Endothelial cell of umbilical vein (primary cell): ENCODE data around the gene CELSR1. TPM values are rescaled to one million over a fixed set of nuclear protein-coding genes. Genes with fewer than 3 reads are reported as not detected.

Source experiments
- BruUV-seq: library from RNA; stranded (reverse); fragments of 400-500 nt; replicated peaks from 2 replicates; lab custom pipeline; 2021; lab: Mats Ljungman, UMichigan
- CTCF ChIA-PET: fragments of 300-600, 350-600 bp; sonication (Branson Sonifier 250); formaldehyde crosslinking; loops from one replicate; lab custom pipeline; 2021; ENCODE audit warnings: antibody characterized with exemption, inconsistent platforms; lab: Charles Lee
- POLR2A ChIA-PET: fragments of 300-600, 350-600 bp; sonication (Branson Sonifier 250); formaldehyde crosslinking; loops from one replicate; lab custom pipeline; 2021; ENCODE audit warnings: antibody characterized with exemption, inconsistent platforms; lab: Charles Lee
- DNase-seq: peaks from one replicate; pipeline ENCODE4 v3.0.0-alpha.2; 2011; ENCODE audit warnings: low read depth, low spot score
- FAIRE-seq: peaks from 2 replicates; lab custom pipeline; 2011; peaks lifted over from hg19 to GRCh38; lab: Jason Lieb, UNC
- H2AFZ ChIP-seq: 2 replicates; pipeline ENCODE4 v1.6.0; 2012; ENCODE audit warnings: low read depth, low read length, control low read depth, inconsistent platforms
- H3K27ac ChIP-seq: 2 replicates; pipeline ENCODE4 v1.5.1; 2011; ENCODE audit warnings: low read depth, mild to moderate bottlenecking, control low read depth, low read length, moderate library complexity; ENCODE audit not compliant: insufficient read depth
- H3K27me3 ChIP-seq, 2 experiments: 2 replicates each; pipeline versions ENCODE4 v1.6.0 to v1.6.1; 2011; ENCODE audit warnings: low read length in 2 of 2, mixed read lengths in 1 of 2; ENCODE audit not compliant: control insufficient read depth in 2 of 2, insufficient read depth in 2 of 2
- H3K36me3 ChIP-seq, 2 experiments: 2 replicates in 1 of 2; 3 replicates in 1 of 2; pipeline ENCODE4 v1.5.1; 2011; ENCODE audit warnings: low read length in 2 of 2, mild to moderate bottlenecking in 1 of 2, moderate library complexity in 1 of 2; ENCODE audit not compliant: control insufficient read depth in 2 of 2, insufficient read depth in 2 of 2; ENCODE audit errors: extremely low read depth in 1 of 2
- H3K4me1 ChIP-seq: 3 replicates; pipeline ENCODE4 v1.5.1; 2011; ENCODE audit warnings: mild to moderate bottlenecking, low read length; ENCODE audit not compliant: control insufficient read depth, insufficient read depth; ENCODE audit errors: extremely low read depth
- H3K4me2 ChIP-seq: 2 replicates; pipeline ENCODE4 v1.6.1; 2011; ENCODE audit warnings: low read length, control low read depth, mixed read lengths; ENCODE audit not compliant: insufficient read depth
- H3K4me3 ChIP-seq, 3 experiments: fragments of 200-600 bp in 1 of 3; sonication (generic), shearing (Covaris generic) in 1 of 3; replicated peaks in 1 of 3; 2 replicates each; pipeline ENCODE4 v1.5.1; 2011 to 2016; ENCODE audit warnings: control low read depth in 3 of 3, low read length in 3 of 3, mild to moderate bottlenecking in 2 of 3, inconsistent platforms in 1 of 3, low read depth in 1 of 3, moderate library complexity in 1 of 3; ENCODE audit not compliant: insufficient read depth in 1 of 3
- H3K79me2 ChIP-seq: 2 replicates; pipeline ENCODE4 v1.6.0; 2012; ENCODE audit warnings: low read length, inconsistent platforms; ENCODE audit not compliant: control insufficient read depth, insufficient read depth
- H3K9ac ChIP-seq: replicated peaks from 2 replicates; pipeline ENCODE3; 2011; ENCODE audit warnings: low read length, control low read depth; ENCODE audit not compliant: insufficient read depth; ENCODE audit errors: extremely low read depth
- H3K9me1 ChIP-seq: replicated peaks from 3 replicates; pipeline ENCODE4 v1.6.0; 2011; ENCODE audit warnings: mild to moderate bottlenecking, low read length; ENCODE audit not compliant: control insufficient read depth, insufficient read depth; ENCODE audit errors: extremely low read depth
- H3K9me3 ChIP-seq: replicated peaks from 2 replicates; pipeline ENCODE4 v1.5.1; 2012; ENCODE audit warnings: low read length, inconsistent platforms; ENCODE audit not compliant: control insufficient read depth, insufficient read depth
- H4K20me1 ChIP-seq: replicated peaks from 2 replicates; pipeline ENCODE3; 2011; ENCODE audit warnings: mild to moderate bottlenecking, low read length; ENCODE audit not compliant: control insufficient read depth, insufficient read depth; ENCODE audit errors: extremely low read depth
- EZH2 ChIP-seq: IDR thresholded peaks from 2 replicates; pipeline ENCODE4 v1.6.1; 2012; ENCODE audit warnings: borderline replicate concordance, low read depth, mild to moderate bottlenecking, moderate library complexity, low read length, inconsistent platforms; ENCODE audit not compliant: severe bottlenecking
- FOS ChIP-seq: IDR thresholded peaks from 2 replicates; pipeline ENCODE4 v1.6.1; 2011; ENCODE audit warnings: mild to moderate bottlenecking, low read length, moderate library complexity, borderline replicate concordance; ENCODE audit not compliant: insufficient read depth
- GATA2 ChIP-seq: IDR thresholded peaks from 2 replicates; pipeline ENCODE4 v1.7.0; 2011; ENCODE audit warnings: low read depth, mild to moderate bottlenecking, moderate library complexity, mixed read lengths, low read length; ENCODE audit not compliant: insufficient read length, insufficient read depth
- JUN ChIP-seq: IDR thresholded peaks from 2 replicates; pipeline ENCODE4 v1.6.1; 2011; ENCODE audit warnings: borderline replicate concordance, low read depth; ENCODE audit not compliant: insufficient read length, insufficient read depth
- MYC ChIP-seq: IDR thresholded peaks from one replicate; pipeline ENCODE4 v1.6.1; 2011; ENCODE audit warnings: mild to moderate bottlenecking, low read depth, low read length
- POLR2A ChIP-seq: IDR thresholded peaks from 2 replicates; pipeline ENCODE4 v1.6.1; 2012; ENCODE audit warnings: low read depth, mild to moderate bottlenecking, control low read depth, low read length
- POLR2AphosphoS5 ChIP-seq: IDR thresholded peaks from 2 replicates; pipeline ENCODE4 v1.6.1; 2012; ENCODE audit warnings: low read depth, mild to moderate bottlenecking, control low read depth, low read length, moderate library complexity; ENCODE audit not compliant: insufficient read depth
- dilution Hi-C: fragments of 300-500 bp; cut with MboI; formaldehyde crosslinking; loops from one replicate; pipeline ENCODE4 v1.15.0; 2019; ENCODE audit warnings: low sequenced_read_pairs; ENCODE audit not compliant: extremely low pct_ligation_motif_present
- intact Hi-C: fragments of 100-400 bp; cut with micrococcal nuclease; formaldehyde crosslinking; loops from one replicate; pipeline ENCODE4 v1.10.0; 2022
- polyA plus RNA-seq, 4 experiments: library from polyadenylated mRNA; depleted of rRNA in 3 of 4; stranded (reverse) in 3 of 4; unstranded in 1 of 4; fragments of >200 nt; gene quantifications; 2 replicates each; pipeline versions ENCODE4 v1.2.1 to v1.2.3, GENCODE V29; 2011 to 2012; ENCODE audit warnings: missing spikeins in 1 of 4
- total RNA-seq: library from RNA; stranded (reverse); gene quantifications from 2 replicates; pipeline ENCODE4 v1.2.3, GENCODE V29; 2021
- TF ChIP-seq, protein P1 (sequence below), 2 donors: IDR thresholded peaks; 1 replicate in 1 of 2; 2 replicates in 1 of 2; pipeline ENCODE4 v1.5.1; 2011; ENCODE audit warnings: low read length in 2 of 2, mild to moderate bottlenecking in 2 of 2, moderate library complexity in 2 of 2, control low read depth in 1 of 2, inconsistent platforms in 1 of 2, low read depth in 1 of 2; ENCODE audit not compliant: insufficient read depth in 1 of 2; ENCODE audit errors: extremely low read depth in 1 of 2
- TF ChIP-seq, protein P2 (sequence below): IDR thresholded peaks from 2 replicates; pipeline ENCODE4 v1.6.1; 2011; ENCODE audit not compliant: insufficient read depth, insufficient read length

Gene CELSR1
- total and polyA plus RNA-seq, 2 donors (not counting 3 experiments of a cell fraction or from before 2014, with no cell fraction given), result 3.7 to 5.4 TPM

DNA sequence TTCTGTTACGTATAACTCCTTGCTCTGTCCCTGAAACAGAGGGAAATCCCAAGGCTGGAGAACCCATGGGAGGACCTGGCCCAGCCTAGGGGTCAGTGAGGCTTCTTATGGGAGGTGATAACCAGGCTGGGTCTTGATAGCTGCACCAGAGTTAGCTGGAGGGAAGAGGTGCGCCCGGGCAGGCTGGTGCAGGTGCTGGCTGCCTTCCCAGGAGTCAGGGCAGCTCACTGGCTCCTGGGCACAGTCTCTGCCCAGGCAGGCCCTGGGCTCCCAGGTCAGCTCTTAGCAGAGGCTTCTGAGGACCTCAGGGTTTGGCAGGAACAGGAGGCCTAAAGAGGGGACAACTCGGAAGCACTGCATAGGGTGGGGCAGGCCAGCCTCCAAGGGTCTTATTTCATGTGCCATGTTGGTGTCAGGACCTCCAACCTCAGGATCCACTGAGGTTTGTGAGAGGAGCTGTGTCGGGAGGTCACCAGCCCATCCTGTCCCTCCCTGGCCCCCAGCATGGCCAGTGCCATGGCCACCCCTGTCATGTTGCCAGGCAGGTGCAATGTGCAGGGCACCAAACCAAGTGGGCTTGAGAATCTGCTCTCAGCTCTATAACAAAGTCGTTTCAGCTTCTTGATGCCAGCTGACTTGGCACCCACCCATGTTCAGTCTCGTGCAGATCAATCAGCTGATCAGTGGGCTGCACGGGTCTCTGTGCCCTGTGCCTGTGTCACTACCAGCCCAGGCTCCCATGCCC, 20.5 kb upstream of the CELSR1 start:
- peaks cover 0 to 3% of the 10 kb centered on the region in 2 experiments for H3K27me3 ChIP-seq
- H3K27ac ChIP-seq, result no peak overlapping the region
- intact Hi-C loops, result no loop called here
- no peak overlapping the region for H2AFZ ChIP-seq
- DNase-seq (no peak), FAIRE-seq (no peak)
- no peak overlapping the region for H3K4me2 ChIP-seq
- H3K9me3 ChIP-seq, result no peaks in the 10 kb centered on the region
- H4K20me1 ChIP-seq, result no peaks in the 10 kb centered on the region
- CTCF ChIA-PET, result no interaction called here
- no peak overlapping the region for H3K4me3 ChIP-seq
- dilution Hi-C loops, result no loop called here
- H3K36me3 ChIP-seq, result no peaks in the 10 kb centered on the region
- H3K9ac ChIP-seq, result no peak overlapping the region
- H3K4me1 ChIP-seq, result no peaks in the 10 kb centered on the region
- no peak for TF ChIP-seq EZH2
- TF ChIP-seq FOS, result no peak
- no peaks in the 10 kb centered on the region for H3K79me2 ChIP-seq
- POLR2A ChIA-PET, result no interaction called here
- no peaks in the 10 kb centered on the region for H3K9me1 ChIP-seq
- no TSS peak for BruUV-seq

DNA sequence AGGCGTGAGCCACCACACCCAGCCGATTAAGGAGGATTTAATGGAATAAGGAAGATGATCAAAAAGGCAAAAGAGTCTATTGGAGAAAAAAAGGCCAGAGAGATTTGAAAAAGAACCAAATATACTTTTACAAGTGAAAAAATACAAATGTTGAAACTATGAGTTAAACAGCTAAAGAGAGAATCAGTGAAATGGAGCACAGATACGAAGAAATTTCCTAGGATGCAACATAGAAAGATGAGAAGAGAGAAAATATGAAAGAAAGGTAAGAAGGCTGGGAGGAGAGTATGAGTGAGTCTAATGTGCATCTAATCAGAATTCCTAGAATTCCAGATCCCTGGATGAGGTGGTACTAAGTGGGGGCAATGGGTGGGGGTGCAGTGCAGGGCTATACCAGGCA, 19.4 kb upstream of the CELSR1 start:
- CTCF ChIA-PET, result no interaction called here
- DNase-seq, result no peak
- no TSS peak for BruUV-seq

More for the DNA sequence above, 19.4 kb upstream of the CELSR1 start:
- H3K9me1 ChIP-seq, result no peaks in the 10 kb centered on the region
- no peaks in the 10 kb centered on the region for H4K20me1 ChIP-seq
- peaks cover 0 to 3% of the 10 kb centered on the region in 2 experiments for H3K27me3 ChIP-seq
- no peaks in the 10 kb centered on the region for H3K9me3 ChIP-seq
- H3K4me1 ChIP-seq, result no peaks in the 10 kb centered on the region
- no peak for FAIRE-seq
- no peaks in the 10 kb centered on the region for H3K36me3 ChIP-seq
- H3K4me3 ChIP-seq, result no peak overlapping the region
- H3K4me2 ChIP-seq, result no peak overlapping the region
- dilution Hi-C loops (no loop called here), intact Hi-C loops (no loop called here)
- H3K27ac ChIP-seq, result no peak overlapping the region
- H3K9ac ChIP-seq, result no peak overlapping the region
- no peak overlapping the region for H2AFZ ChIP-seq
- POLR2A ChIA-PET, result no interaction called here
- no peaks in the 10 kb centered on the region for H3K79me2 ChIP-seq
- TF ChIP-seq GATA2, result no peak
- no peak for TF ChIP-seq MYC
- TF ChIP-seq, protein P1, sequence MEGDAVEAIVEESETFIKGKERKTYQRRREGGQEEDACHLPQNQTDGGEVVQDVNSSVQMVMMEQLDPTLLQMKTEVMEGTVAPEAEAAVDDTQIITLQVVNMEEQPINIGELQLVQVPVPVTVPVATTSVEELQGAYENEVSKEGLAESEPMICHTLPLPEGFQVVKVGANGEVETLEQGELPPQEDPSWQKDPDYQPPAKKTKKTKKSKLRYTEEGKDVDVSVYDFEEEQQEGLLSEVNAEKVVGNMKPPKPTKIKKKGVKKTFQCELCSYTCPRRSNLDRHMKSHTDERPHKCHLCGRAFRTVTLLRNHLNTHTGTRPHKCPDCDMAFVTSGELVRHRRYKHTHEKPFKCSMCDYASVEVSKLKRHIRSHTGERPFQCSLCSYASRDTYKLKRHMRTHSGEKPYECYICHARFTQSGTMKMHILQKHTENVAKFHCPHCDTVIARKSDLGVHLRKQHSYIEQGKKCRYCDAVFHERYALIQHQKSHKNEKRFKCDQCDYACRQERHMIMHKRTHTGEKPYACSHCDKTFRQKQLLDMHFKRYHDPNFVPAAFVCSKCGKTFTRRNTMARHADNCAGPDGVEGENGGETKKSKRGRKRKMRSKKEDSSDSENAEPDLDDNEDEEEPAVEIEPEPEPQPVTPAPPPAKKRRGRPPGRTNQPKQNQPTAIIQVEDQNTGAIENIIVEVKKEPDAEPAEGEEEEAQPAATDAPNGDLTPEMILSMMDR (IDR thresholded peaks at IDR 0.05; ENCODE audit: extremely low read depth in 1 of 2, insufficient read depth in 1 of 2, low read depth in 1 of 2, low read length in 2 of 2), result no peak
- no peak for TF ChIP-seq EZH2
- TF ChIP-seq POLR2A, result no peak
- TF ChIP-seq, protein P2, sequence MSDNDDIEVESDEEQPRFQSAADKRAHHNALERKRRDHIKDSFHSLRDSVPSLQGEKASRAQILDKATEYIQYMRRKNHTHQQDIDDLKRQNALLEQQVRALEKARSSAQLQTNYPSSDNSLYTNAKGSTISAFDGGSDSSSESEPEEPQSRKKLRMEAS, result no peak
- TF ChIP-seq JUN, result no peak
- no peak for TF ChIP-seq POLR2AphosphoS5
- TF ChIP-seq FOS, result no peak
